GM18861 (cell line): ENCODE measurements around the gene HMGXB3.
A peak's percentile ranks its signal among the peaks of the same experiment; 100 is the strongest.

Experiments used
- ATAC-seq: cut with Tn5 transposase; IDR thresholded peaks from one replicate; pipeline ENCODE4 v1.9.1; 2021; ENCODE audit not compliant: unreplicated experiment

The HMGXB3 gene, protein sequence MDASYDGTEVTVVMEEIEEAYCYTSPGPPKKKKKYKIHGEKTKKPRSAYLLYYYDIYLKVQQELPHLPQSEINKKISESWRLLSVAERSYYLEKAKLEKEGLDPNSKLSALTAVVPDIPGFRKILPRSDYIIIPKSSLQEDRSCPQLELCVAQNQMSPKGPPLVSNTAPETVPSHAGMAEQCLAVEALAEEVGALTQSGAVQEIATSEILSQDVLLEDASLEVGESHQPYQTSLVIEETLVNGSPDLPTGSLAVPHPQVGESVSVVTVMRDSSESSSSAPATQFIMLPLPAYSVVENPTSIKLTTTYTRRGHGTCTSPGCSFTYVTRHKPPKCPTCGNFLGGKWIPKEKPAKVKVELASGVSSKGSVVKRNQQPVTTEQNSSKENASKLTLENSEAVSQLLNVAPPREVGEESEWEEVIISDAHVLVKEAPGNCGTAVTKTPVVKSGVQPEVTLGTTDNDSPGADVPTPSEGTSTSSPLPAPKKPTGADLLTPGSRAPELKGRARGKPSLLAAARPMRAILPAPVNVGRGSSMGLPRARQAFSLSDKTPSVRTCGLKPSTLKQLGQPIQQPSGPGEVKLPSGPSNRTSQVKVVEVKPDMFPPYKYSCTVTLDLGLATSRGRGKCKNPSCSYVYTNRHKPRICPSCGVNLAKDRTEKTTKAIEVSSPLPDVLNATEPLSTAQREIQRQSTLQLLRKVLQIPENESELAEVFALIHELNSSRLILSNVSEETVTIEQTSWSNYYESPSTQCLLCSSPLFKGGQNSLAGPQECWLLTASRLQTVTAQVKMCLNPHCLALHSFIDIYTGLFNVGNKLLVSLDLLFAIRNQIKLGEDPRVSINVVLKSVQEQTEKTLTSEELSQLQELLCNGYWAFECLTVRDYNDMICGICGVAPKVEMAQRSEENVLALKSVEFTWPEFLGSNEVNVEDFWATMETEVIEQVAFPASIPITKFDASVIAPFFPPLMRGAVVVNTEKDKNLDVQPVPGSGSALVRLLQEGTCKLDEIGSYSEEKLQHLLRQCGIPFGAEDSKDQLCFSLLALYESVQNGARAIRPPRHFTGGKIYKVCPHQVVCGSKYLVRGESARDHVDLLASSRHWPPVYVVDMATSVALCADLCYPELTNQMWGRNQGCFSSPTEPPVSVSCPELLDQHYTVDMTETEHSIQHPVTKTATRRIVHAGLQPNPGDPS (N-terminal part only)

DNA sequence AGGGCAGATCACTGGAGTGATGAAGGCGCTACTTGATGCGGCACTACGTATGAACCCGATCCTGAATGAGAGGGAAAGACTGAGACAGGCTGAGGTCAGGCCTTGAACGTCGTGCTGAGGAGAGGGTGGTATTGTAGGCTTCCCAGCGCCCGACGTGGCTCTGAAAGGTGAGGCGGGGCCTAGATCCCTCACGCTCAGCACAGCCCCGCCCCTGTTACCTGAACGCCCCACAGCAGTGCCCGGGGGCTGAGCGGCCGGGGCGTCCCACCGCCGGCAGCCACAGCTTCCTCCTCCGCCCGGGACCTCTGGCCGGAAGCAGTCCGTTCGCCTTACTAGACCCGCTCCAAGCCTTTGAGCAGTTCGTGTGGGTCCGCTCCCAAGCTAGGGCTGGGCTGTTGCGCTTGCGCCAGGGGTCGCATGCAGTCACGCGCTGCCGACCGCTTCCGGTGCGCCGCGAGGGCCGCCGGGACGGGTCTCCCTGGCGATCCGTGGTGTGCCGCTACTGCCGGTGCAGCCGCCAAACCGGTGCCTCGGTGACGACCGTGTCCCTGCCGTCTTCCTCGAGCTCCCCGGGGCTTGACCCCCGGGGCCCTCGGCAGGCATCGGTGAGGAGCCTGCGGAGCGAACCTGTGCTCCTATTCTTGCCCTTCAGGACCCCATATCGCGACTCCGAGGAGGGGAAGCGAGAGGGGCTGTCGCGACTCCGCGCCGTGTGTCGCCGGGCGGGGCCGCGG lies at the start of gene HMGXB3, which contains the start of gene TIGD6:
Gene HMGXB3, plus strand, starts transcription at position 484 of the 734 bp plus-strand sequence. CDS start 4,114 bp downstream, outside the sequence.
Gene TIGD6, minus strand, starts transcription at position 399 of the 734 bp plus-strand sequence. CDS start 4,306 bp downstream, outside the sequence.
- peak; percentile 75 for ATAC-seq

DNA sequence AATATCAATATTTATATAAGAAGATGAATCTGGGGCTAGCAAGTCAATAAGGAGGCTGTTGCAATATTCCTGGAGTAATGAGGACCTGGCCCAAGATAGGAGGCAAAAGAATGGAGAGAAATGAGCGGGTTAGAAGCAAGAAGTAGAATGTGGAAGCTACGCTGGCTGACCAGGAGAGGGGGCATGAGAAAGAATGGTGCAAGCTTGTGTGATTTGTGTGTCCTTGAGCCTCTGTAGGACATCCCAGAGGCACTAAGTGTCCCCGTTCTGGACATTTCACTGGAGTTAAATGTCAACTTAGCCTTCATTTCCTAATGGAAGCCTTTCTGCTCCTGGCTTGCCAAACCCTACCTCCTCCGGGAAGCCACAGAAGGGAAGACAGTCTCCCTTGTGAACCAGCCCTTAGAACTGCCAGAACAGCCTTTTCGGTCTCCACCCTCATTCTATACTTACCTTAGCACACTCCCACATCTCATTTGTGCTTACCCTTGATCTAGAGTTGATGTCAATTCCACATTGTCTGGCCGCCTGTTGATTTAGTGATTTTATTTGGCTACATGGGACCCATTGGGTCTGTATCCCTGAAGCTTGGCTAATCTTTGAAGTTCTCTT lies 49.3 kb upstream of the HMGXB3 start:
- ATAC-seq: no peak

DNA sequence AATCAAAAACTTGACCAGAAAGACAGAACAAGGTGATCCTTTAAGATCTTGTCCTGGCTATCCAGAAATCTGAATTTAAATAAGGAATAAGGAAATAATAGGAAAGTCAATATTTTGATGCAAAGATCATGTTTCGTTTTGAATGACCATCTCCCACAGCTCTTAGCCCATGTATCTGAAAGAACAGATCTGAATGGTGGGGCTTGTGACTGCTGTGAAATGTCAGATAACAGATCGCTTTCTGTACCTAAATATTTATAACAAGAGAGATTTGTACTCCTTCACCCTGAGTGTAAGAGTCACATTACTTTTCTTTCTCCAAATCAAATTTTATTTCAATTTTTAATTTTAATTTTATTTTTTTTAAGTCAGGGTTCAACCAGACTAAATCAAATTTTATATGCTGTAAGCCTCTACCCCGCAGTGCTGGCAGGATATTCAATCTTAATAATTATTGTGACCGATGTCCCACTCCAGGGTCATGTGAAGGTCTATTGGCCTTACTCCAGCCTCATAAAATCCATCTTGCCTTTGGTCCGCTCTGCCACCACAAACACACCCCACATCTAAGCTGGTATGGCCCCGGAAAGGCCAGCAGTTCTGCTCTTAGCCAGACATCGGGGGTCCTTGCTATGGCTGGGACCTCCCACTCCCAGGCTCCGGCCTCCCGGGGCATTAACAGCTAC lies 47.0 kb upstream of the HMGXB3 start:
- no peak for ATAC-seq

DNA sequence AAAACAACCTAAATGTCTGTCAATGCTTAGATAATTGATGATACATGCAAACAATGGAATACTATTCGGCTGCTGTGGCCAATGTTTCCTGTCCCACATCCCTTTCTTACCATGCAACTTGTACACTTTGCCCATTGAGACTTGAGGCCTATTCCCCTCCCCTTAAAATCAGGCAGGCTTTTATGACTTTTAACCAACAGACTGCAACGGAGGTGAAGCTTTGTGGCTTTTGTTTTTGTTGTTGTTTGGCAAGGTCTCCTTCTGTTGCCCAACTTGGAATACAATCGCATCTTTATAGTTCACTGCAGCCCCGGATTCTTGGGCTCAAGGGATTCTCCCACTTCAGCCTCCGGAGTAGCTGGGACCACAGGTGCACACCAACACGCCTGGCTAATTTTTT lies 45.7 kb upstream of the HMGXB3 start:
- no peak for ATAC-seq

DNA sequence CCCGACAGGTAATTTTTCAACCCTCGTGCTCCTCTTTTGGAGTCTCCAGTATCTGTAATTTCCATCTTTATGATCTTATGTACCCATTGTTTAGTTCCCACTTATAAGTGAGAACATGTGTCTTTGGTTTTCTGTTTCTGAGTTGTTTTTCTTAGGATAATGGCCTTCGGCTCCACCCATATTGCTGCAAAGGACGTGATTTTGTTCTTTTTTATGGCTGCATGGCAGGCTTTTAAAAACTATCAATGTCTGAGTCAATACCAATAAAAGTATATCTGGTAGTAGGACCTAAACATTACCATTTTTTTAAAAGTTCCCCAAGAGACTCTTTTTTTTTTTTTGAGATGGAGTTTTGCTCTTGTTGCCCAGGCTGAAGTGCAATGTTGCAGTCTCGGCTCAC lies 43.9 kb upstream of the HMGXB3 start:
- no peak for ATAC-seq

DNA sequence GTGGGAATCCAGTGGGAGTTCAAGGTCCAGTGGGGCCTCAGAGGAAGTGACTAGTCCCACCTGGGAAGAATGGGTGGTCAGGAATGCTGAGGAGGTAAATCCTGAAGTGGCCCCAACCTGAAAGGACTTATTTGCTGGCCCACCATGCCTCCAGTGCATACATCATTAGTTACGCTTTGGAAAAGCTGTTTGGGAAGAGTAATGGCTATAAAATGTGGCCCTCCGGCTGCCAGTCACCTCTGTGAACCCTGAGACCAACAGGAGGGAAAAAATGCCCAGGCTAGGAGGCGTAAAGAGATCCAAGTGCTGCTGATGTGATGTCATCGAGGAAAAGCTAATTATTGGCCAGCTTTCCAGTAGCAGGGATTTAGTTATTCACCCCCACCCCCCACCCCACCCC lies 42.7 kb upstream of the HMGXB3 start:
- no peak for ATAC-seq

DNA sequence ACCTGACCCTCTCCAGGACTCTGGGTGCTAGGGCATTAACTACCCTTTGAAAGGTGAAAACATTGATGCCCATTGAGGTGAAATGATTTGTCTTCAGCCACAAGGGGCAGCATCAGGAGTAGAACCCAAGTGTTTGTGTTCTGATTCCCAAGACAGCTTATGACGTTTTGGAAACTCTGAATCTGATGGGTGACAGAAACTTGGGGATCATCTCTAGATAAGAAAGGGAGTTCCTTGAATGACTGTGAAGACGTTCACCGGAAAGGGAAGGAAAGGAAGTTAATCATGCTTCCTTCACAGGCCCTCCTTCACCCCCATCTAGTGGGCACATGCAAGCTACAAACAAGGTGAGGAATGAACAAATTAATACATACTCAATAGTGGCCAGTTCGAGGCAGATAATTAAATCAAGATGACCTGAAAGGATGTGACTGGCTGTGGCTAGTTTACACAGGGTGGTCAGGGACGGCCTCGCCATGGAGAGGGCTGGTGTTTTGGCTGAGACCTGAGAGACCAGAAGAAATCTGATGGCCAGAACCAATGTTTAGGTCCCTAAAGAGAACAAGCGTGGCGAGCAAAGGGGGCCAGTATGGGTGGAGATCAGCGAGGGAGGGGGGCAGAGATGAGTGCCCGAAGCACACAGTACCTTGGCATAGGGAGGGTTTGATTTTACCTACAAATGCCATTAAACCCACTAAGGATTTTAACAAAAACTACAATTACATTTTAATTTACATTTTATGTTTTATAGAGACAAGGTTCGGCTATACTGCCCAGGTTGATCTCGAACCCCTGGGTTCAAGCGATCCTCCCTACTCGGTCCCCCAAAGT lies 40.9 kb upstream of the HMGXB3 start:
- ATAC-seq: peak; percentile 23

DNA sequence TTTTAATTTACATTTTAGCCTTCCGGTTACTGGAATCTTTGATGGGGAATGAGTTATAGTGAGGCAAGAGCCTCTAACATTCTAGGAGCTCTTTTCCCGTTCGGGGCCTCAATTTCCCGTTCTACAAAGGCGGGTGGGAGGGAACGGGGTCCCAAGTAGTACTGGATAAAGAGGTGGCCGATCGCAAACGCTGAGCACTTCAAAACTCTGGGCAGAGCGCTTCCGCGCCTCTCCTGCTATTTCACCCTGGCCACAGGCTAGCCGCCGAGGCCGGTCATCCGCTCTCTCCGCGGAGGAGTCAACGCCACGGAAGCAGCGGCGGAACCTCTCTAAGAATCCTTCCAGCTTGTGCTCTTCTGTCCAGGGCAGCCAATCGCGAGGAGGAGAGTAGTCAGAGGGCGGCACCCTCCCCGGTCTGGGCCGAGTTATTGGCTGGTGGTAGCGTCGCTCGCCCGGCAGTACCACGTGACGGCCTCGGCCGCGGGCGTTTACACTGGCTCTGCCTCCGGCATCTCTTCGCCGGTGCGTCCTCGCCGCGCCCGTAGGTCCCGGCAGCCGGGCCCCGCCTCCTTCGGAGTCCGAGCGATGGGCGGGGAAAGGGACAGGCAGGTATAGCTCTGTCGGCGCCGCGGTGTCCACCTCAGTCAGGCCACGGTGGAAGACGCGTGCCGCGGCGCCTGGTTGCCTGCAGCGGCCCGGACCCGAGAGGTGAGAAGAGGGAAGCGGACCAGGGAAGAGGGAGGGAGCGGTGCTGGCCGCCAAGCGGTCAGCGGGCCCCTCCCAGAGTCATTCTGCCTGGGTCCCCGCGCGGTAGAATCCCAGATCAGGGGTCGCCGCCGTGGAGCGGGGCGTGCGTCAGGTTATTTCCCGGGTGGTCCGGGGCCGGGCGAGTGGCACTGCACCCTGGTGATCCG lies 40.0 kb upstream of the HMGXB3 start, which contains the start of gene SLC26A2:
Gene SLC26A2, plus strand, starts transcription at position 487 of the 914 bp plus-strand sequence. CDS start 16,895 bp downstream, outside the sequence.
- peak; percentile 92 for ATAC-seq

DNA sequence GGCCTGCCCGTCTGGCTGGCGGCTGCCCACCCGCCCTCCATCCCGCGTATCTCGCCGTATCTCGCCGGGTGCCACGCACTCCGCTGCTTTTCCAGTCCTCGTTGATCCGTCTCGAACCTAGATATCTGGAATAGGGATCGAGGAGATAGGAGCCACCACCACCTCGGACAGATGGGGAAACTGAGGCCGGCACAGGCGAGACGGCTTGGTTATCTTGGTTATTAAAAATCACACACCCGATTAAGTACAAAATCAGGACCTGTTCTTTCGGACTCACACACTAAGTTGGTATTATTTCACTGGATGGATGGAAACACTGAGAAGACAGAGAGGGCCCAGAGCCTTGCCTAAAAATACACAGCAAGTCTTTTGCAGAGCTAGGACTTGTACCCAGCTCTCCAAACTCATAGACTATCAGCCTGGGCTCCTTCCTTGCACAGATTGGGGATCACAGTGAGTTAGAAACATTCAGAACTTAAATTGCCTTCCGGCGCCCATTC lies 39.3 kb upstream of the HMGXB3 start:
- ATAC-seq: no peak

DNA sequence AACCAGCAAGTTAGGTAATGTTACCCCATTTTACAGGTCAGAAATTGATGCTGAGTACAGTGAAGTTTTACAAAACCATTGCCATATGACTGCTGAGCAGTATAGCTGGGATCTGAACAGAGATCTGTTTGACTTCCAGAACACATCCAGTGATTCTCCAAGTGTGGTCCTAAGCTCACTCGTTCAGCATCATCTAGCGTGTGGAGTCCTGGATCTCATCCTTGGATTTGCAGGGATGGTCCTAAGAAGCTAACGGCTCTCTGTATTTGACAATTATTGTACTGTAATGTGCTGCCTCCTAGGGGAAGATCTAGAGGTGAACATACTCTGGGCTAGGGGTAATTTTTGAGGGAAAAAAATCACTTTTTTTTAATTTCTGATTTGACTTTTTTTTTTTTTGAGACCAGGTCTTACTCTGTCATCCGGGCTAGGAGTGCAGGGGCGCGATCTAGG lies 38.6 kb upstream of the HMGXB3 start:
- no peak for ATAC-seq

DNA sequence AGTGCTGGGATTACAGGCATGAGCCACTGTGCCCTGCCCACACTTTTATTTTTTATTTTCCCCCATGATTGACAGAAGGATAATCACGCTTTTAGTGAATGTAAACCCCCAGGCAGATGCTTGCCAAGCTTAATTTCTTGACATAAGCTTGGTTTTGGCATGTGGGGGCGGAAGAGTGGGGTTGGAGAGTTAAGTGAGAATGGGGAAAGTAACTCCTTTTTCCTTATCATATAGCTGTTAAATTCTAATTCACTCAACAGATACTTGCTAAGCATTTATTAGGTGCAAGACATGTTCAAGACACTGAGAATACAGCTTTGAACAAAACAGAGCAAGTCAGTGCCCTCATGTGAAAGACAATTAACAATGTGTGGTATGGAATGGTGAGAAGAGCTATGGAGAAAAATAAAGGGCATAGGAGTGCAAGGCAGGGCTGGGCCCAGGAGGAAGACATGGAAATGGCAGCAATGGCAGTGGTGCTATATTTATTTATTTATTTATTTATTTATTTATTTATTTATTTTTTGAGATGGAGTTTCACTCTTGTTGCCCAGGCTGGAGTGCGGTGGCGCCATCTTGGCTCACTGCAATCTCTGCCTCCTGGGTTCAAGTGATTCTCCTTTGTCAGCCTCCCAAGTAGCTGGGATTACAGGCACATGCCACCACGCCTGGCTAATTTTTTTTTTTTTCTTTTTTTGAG lies 37.8 kb upstream of the HMGXB3 start:
- no peak for ATAC-seq

DNA sequence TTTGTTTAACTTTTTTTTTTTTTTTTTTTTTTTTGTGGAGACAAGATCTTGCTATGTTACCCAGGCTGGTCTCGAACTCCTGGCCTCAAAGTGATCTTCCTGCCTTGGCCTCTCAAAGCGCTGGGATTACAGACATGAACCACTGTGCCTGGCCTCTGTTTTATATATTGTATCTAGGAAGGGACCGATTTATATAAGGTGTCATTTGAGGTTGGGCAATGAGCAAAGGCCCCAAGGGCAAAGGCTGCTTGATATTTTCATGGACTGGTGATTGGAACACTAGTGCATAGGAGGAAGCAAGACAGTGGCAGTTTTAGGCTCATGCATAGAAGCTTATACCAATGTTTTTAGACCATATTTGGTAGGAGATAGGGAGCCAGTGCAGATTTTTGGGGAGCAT lies 36.8 kb upstream of the HMGXB3 start:
- ATAC-seq: no peak

DNA sequence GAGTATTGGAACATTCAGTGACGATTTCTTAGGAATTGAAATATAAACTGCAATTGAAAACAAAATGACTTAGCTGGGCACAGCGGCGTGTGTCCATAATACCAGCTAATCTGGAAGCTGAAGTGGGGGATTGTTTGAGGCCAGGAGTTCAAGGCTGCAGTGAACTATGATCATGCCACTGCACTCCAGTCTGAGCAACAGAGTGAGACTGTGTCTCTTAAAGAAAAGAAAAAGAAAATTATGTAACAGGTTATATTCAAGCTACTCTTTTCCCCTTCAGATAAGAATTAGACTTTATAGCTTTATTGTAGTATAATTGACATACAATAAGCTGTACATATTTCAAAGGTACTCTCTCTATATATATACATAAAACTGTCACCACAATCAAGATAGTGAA lies 33.6 kb upstream of the HMGXB3 start:
- ATAC-seq: no peak

DNA sequence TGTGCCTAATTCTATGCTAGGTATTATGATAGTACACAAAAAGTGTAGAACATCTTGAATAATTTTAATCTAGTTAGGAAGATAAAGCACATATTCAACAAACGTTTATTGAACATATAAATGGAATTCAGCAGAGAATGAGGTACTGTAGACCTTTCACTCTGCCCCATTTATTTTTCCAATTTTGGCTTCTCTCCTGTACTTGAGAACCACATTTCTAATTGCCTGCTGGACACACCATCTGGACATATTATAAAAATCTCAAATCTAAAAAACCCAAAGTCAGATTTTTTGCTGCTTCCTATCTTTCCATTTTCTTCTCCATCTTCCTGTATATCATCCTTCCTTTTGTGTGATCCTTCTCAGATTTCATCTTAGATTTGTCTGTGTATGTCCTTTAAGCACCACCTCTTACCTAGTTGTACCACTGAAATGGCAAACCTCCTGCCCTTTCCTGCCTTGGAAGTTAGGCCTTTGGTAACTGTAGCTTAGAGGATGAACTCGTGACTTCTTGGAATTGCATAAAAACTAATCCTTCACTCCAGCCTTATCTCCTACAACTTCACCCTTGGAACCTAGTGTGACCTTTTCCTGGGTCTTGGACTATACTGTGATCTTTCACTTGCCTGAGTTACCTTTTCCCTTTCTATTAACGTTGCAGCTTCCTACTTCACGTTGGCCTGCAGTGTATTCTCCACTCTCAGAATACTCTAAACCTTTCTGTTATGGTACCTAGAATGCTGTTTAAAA lies 31.2 kb upstream of the HMGXB3 start:
- no peak for ATAC-seq

DNA sequence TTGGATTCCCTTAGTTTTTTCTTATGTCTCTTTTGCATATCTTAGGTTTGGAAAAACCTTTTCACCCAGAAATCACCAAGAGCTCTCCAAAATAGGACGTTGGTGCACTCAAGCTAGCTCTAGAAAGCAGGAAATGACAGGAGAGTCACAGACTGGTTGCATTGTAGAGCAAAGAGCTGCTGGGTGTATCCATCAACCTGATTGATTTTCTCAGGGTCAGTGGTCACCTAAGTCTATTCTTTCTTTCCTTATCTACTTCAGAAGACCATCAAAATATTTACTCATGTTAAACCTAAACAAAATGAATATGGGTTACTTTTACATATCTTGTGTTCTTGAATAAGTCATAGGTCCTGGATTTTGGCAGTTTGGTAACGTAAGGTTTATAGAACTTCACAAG lies 25.1 kb upstream of the HMGXB3 start:
- ATAC-seq: no peak

DNA sequence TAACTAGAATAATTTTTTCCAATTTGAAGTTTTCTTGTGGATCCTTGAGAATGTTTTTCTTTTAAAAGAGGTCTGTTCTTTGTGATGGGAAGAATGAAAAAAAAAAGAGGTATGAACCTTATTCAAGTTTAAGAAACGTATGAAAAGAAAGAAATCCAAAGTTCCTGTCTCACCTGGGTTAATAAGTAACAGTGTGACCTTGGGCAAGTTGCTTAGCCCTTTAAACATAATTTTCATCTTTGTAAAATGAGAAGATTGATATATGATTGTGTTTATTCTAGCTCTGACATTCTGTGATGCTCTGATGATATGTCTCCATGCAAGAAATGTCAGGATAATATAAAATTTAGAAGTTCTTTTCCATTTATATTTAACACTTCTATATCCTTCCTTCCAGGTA lies 20.6 kb upstream of the HMGXB3 start:
- ATAC-seq: no peak
